ENCODE results near the gene ELOVL5.
"Not testable (repeated sequence)": the region's sequence is repeated elsewhere in the genome, so short reads cannot be mapped to it uniquely, and the experiment has no call there.

The ELOVL5 gene, protein sequence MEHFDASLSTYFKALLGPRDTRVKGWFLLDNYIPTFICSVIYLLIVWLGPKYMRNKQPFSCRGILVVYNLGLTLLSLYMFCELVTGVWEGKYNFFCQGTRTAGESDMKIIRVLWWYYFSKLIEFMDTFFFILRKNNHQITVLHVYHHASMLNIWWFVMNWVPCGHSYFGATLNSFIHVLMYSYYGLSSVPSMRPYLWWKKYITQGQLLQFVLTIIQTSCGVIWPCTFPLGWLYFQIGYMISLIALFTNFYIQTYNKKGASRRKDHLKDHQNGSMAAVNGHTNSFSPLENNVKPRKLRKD

DNA sequence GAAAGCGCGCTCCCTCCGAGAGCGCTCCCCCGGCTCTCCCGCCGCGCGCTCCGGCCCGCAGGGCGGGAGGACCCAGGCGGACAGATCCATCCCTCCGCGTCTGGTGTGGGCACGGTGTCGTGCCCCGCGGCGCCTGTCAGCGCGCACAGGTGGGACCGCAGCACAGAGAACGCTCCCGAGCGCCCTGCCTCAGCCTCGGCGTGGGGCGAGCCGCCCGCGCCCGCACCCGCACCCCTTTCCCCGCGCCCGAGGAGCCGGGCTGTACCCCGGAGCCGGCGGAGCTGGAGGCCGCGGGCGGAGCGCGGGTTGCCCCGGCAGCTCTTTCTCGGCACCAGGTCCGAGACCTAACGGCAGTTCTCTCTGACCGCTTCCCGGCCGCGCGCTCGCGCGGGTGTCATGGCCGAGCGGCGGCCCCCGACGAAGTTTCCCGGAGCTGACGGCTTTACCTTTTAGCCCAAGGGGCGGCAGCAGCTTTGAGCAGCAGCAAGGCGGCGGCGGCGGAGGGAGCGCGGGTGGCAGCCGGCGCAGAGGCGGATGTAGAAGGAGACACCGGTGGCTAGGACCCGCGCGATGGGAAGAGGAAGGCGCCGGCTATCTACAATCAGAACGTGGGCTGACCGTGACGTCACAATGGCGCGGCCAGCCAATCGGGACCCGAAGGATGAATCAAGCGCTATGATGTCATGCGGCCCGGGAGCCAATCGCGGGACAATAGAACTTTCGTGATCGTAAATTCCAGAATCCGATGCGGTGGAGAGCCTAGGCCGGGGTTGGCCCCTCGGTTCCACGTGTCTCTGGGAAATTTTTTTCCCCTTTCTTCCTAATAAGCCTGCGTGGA lies at the start of gene ELOVL5:
Gene ELOVL5 (minus strand): TSS at position 580 of the 838 bp plus-strand sequence. CDS start 53,251 bp downstream, outside the sequence.
- DNase-seq: peak; percentile 98

DNA sequence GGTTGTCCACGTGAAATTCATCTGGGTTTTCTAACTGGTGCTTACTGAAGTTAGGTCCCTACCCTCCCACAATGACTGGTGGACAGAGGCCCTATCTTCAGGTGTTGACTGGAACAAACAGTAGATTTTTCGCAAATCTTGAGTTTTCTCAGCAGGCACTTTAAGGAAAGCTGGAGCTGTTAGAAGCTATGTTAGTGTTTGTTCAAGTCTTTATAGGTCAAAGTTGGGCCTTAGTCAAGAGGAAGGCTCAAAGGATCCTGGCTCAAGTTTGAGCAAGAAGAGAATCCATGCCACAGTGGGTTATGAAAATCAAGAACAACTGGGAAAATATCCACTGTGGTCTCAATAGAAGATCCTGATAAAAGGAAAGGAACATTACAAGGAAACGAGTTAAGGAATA lies 48.5 kb upstream of the ELOVL5 start:
- DNase-seq: no peak

DNA sequence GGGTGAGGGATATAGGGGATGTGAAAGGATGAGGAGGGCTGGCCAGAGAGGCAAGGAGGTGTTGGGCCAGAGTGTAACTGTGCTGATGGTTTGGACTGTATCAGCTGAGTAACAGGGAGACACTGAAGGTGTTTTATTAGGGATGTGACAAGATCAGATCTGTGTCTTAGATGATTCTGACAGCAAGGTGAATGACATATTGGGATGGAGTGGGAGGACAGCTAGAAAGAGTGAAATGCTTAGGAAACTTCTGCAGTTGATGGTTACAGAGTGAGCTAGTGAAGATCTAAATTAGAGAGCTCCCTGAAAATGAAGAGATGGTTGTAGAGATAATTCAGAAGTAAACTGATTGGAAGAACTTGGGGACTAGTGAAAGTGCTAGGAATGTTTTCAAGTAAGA lies 47.2 kb upstream of the ELOVL5 start:
- DNase-seq: no peak

DNA sequence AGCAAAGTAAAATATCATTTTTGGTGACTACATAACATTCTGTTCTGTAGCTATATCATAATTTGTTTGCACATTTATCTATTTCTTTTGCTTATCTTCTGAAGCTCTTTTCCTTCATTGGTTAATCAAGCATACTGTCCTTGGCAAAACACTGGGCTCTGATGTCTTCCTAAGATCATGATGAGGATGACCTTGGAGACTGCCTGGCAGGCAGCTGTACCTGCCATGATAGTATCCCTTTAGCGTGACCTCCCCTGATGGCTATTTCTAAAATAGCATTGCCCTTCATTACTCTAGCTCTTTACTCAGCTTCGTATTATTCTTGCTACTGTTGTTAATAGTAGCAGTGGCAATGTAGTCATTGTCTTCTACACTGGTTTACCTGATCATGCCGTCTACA lies 46.0 kb upstream of the ELOVL5 start:
- DNase-seq: no peak

DNA sequence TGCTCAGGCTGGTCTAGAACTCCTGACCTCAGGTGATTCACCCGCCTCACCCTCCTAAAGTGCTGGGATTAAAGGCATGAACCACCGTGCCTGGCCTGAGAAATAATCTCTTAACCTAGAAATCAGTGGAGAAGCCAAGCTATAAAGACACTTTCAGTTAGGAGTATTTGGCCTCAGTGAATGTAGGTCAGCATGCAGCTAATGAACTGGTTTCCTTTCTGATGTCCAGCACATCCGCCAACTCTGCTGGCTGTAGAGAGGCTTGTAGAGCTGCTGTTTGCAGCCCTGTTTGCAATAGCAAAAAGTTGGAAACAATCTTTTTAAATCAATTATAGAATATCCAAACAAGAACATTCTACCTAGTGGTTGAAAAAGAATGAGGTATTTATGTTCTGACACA lies 42.4 kb upstream of the ELOVL5 start:
- no peak for DNase-seq

DNA sequence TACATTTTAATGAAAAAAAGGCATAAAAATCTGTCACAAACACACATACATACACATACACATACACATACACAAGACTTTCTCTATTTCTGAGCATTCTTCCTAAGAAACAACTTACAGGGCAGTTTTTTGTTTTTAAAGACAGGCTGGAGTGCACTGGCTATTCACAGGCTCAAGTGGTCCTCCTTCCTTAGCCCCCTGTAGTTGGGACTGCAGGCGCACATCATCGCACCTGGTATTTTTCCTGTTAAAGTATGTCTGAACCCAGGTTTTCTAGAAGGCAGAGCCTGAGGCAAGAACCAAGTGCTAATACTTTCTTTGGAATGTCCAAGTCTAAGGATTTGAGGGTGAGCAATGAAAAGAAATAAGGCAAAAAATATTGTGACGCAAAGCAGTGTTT lies 41.3 kb upstream of the ELOVL5 start:
- DNase-seq: no peak

DNA sequence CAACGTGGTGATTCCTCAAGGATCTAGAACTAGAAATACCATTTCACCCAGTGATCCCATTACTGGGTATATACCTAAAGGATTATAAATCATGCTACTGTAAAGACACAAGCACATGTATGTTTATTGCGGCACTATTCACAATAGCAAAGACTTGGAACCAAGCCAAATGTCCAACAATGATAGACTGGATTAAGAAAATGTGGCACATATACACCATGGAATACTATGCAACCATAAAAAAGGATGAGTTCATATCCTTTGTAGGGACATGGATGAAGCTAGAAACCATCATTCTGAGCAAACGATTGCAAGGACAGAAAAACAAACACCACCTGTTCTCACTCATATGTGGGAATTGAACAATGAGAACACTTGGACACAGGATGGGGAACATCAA lies 39.9 kb upstream of the ELOVL5 start:
- DNase-seq: not testable (repeated sequence)

DNA sequence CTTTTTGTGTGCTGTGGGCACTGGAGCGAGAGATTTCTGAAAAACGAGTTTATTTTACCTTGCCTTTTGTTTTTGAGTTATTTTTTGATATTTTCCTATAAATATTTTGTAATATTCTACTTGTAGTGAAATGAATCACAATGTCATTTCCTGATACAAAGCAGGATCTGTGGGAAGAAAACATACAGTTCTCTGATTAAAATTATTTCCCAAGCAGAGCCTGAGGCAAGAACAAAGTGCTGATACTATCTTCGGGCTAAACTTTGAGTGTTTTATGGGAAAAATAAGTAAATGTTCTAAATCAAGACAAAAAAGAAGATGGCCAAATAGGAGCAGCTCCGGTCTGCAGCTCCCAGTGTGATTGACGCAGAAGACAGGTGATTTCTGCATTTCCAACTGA lies 33.7 kb upstream of the ELOVL5 start:
- DNase-seq: no peak

DNA sequence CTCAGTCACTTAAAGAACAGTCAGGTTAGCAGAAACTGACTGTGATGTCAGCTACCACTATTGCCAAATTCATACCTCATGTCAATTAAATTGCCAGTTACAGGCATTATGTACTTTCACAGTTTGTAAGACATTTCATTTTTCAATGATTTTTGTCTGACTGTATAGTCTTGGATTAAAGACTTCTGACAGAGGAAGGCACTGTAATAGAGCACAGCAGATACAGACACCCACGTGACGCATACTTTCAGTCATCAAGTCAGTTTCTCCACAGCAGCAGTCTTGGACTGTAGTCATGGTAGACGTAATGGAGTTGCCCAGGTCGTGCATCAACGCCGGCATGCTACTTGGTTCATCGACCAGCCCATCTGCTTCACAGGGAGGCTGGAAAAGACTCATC lies 29.5 kb upstream of the ELOVL5 start:
- DNase-seq: no peak

DNA sequence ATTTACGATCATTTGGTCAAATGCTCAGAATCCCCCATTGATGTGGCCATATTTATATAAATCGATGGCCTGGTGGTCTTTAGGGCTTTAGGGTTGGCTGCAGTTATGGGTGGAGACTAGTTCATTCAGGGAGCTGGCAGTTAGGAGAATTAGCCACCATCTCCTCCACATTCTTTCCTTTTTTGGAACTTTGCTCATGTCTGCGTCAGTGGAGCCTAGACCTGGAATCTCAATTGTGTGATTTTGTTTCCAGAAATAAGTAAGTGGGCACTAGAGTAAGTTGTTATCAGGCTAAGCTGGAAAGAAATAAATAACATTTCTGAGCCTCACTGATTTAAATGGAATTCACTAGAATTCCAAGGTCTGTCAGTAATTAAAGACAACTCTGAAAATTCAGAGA lies 29.0 kb upstream of the ELOVL5 start:
- DNase-seq: no peak

DNA sequence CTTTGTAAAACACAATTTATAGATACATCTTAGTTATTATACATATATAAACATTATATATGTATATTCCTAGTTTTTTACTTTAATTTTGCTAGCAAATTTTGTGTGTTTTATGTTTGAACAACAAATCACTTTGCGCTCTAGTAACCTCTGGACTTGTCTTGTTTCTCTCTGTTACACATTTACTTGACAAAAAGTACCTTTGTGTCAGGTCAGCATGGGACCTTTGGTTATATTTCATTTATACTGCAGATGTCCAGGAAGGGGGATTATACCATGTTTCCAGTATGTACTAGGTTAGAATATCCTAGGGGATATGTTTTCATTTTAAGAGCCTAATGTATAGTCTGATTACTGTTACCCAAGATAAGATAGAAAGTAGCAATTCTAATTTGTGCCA lies 28.5 kb upstream of the ELOVL5 start:
- DNase-seq: no peak

DNA sequence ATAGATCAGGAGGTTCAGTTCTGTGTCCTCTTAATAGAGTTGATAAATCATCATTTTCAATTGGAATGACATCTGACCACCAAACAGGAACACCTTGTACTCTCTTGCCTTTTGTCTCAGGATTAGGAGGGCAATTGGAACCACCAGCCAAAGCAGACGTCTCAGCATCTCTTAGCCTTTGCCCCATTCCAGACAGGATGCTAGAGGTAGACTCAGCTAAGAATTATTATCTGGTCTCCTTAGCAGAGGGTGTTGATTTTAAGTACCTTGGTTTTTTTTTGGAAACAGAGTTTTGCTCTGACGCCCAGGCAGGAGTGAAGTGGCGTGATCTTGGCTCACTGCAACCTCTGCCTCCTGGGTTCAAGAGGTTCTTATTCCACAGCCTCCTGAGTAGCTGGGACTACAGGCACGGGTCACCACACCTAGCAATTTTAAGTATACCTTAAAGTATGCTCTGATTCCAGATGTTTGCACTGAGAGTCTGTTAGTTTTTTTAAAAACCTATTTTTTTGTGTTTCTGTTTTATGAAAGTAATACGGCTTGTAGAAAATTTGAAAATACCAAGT lies 28.0 kb upstream of the ELOVL5 start:
- DNase-seq: no peak

DNA sequence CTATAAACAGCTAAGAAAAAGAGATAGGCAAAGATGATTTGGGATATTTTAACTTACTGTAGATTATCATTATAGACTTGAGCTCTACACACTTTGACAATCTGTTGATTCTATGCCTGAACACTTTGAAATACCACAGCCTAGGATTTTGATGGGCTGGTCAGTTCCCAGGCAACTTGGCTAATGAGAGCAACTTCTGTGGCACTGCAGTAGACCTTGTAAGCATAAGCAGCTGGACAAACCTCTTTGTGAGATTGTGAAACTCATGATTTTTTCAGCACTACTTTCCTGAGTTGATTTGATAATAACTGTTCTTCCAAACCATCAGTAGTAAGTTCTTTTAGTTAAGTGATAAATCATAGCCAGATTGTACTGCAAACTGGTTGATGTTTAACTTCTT lies 27.1 kb upstream of the ELOVL5 start:
- DNase-seq: no peak

DNA sequence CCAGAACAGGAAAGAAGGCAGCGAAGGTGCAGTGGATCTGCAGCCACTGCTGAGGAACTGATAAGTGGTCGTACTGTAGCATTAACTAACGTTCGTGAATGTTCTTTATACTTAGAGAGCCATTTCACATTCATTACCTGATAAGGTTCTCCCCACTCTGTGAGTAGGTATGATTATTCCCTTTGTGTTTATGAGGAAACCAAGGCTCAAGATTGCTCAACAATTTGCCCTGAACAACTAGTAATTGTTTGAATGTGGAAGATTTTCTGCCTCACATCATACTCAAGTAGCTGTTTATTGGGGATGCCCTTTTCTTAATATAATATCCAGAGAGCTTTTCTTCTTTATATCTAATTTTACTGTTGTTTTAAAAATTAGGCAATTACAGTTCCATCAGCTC lies 24.9 kb upstream of the ELOVL5 start:
- DNase-seq: no peak

DNA sequence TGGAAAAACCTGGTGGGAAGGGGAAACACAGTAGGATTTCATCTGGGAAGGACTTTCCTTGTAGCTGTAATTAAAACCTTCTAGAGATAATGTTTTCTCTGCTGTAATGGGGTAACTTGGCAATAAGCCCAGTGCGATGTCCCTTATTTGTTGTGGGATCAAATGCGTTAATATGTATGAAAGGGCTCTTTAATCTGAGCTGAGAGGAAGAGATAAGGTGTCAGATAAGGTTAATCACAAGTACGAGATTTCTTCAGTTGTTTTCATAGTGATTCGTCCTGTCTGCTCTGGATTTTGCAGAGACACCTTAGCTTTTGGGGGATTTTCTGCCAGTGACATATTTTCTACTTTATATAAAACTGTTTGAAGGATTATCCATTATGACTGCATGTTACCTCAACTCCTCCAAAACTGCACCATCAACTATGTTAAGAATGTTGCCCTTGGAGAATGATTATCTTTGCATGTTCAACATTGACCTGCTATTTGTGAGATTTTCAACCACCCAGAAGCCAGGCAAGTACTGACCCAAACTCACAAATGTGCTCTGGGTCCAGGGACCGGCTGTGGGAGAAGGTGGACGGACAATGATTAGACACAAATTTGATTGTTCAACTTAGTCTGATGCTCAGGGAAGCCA lies 21.2 kb upstream of the ELOVL5 start:
- DNase-seq: no peak

DNA sequence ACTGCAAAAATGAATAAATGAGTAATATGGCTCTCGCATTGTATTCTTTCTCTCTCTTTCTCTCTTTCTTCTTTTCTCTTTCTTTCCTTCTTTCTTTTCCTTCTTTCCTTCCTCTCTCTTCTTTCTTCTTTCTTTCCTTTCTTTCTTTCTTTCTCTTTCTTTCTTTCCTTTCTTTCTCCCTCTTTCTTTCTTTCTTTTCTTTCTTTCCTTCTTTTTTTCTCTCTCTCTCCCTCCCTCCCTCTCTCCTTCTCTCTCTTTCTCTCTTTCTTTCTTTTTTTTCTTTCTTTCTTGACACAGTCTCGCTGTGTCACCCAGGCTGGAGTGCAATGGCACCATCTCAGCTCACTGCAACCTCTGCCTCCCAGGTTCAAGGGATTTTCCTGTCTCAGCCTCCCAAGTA lies 20.3 kb upstream of the ELOVL5 start:
- DNase-seq: no peak

DNA sequence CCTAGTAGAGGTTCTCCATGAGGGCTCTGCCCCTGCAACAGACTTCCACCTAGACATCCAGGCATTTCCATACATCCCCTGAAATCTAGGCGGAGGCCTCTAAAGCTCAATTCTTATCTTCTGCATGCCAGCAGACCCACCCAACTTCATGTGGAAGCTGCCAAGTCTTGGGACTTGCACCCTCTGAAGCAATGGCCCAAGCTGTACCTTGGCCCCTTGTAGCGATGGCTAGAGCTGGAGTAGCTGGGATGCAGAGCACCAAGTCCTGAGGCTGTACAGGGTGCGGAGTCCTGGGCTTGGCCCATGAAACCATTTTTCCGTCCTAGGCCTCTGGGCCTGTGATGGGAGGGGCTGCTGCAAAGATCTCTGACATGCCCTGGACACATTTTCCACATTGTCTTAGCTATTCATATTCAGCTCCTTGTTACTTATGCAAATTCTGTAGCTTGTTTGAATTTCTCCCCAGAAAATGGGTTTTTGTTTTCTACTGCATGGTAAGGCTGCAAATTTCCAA lies 17.4 kb upstream of the ELOVL5 start:
- DNase-seq: no peak

DNA sequence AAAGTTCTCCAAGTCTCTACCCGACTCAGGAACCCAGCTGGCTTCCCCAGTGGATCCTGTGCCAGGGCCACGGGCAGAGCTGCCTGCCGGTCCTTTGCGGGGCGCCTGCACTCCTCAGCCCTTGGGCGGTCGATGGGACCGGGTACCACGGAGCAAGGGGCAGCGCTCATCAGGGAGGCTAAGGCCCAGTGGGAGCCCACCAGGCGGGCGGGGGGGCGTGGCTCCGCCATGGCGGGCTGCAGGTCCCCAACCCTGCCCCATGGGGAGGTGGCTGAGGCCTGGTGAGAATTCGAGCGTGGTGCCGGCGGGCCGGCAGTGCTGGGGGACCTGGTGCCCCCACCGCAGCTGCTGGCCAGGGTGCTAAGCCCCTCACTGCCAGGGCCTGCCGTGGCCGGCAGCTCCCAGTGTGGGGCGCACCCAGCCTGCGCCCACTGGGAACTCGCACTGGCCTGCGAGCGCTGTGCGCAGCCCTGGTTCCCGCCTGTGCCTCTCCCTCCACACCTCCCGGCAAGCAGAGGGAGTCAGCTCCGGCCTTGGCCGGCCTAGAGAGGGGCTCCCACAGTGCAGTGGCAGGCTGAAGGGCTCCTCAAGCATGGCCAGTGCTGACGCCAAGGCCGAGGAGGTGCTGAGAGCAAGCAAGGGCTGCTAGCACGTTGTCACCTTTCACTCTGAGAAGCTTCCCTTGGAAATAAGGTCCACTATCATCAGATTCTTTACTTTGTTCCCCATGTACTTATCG lies 14.8 kb upstream of the ELOVL5 start:
- no peak for DNase-seq

DNA sequence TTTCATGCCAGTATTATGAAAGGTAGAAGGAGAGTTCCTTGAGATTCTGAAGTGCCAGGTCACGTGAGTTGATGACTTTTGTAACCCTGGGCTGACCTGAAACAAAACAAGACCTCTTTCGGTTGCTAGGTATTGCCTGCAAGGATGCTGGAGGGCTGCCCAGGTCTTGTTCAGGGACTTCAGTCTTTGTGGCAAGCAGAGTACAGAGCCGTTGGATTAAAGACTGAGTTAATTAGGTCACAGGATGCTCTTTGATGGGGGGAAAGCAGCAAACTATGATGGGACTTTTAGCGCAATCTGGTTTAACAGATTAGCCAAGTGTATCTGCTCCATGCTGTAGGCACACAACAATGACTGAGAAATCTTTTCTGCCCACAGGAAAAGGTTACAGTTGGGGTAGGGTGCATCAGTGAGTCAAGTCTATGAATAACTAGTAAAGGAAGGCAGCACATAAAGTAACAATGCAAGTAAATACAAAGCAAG lies 12.8 kb upstream of the ELOVL5 start:
- DNase-seq: peak; percentile 24 to 44

DNA sequence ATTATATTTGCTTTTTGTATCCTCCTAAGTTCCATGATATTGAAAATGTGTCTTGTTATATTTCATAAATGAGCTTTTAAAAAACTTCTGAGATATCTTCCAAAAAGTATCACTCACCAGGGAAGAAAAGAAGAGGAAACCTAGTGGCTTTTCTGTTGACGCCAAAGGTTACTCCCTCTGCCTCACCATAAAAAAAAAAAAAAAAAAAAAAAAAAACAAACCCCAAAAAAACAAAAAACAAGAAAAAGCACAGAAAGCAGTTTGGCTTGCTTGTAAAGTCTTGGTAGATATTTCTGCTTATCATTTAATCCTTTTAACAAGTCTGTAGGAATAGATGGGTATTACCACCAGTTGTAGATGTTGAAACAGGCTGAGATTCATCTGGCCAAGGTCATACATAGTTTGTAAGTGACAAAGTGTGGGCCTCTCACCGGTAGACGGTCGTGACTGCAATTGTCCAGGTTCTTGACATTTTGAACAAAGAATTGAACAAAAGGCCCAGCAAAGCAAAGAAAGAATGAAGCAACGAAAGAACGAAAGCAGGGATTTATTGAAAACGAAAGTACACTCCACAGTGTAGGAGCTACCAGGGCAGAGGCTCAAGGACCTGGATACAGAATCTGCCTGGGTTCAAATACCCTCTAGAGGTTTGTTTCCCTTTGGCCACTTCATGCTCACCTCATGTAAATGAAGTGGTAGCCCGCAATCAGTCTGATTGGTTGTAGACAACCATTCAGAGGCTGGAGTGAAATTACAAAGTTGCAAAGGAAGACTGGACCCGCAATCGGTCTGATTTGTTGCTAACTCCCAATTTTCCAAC lies 11.6 kb upstream of the ELOVL5 start:
- no peak for DNase-seq

DNA sequence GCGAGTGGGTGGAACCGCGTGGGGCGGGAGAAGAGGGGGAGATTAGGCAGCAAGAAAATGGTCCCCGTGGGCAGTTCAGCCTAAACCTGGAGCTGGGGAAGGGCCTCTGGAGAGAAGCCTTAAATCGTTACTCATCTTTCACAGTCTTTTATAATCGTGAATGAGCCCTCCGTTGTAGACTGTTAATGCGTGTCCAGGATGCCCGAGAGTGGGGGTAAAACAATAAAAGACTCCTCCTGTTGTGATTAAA lies 11.0 kb upstream of the ELOVL5 start:
- no peak for DNase-seq
